GM23338 (cell line): ENCODE data around the gene PTPRR.

Experiments
- CTCF ChIP-seq, 2 experiments: fragments of 200-600 bp in 1 of 2; sonication (generic) in 1 of 2; conservative IDR thresholded peaks; 2 replicates each; pipeline versions ENCODE4 v1.5.1 to v1.6.1; 2016 to 2017; ENCODE audit warnings: antibody characterized with exemption in 2 of 2, low read depth in 2 of 2, mild to moderate bottlenecking in 2 of 2, moderate library complexity in 1 of 2
- EZH2 ChIP-seq: fragments of 200-600 bp; sonication (generic); IDR thresholded peaks from one replicate; pipeline ENCODE4 v1.8.0; 2017; ENCODE audit warnings: antibody characterized with exemption, mild to moderate bottlenecking, low read depth; ENCODE audit not compliant: unreplicated experiment
- EZH2phosphoT487 ChIP-seq: fragments of 200-600 bp; sonication (generic); IDR thresholded peaks from one replicate; pipeline ENCODE4 v1.8.1; 2018; ENCODE audit warnings: antibody characterized with exemption; ENCODE audit not compliant: unreplicated experiment
- JUNB ChIP-seq: IDR thresholded peaks from one replicate; pipeline ENCODE4 v1.6.1; 2016; ENCODE audit warnings: antibody characterized with exemption; ENCODE audit not compliant: unreplicated experiment
- POLR2AphosphoS5 ChIP-seq: IDR thresholded peaks from 2 replicates; pipeline ENCODE4 v1.6.1; 2016; ENCODE audit warnings: antibody characterized with exemption, low read depth
- REST ChIP-seq: IDR thresholded peaks from one replicate; pipeline ENCODE4 v1.6.1; 2018; ENCODE audit warnings: antibody characterized with exemption; ENCODE audit not compliant: unreplicated experiment

DNA sequence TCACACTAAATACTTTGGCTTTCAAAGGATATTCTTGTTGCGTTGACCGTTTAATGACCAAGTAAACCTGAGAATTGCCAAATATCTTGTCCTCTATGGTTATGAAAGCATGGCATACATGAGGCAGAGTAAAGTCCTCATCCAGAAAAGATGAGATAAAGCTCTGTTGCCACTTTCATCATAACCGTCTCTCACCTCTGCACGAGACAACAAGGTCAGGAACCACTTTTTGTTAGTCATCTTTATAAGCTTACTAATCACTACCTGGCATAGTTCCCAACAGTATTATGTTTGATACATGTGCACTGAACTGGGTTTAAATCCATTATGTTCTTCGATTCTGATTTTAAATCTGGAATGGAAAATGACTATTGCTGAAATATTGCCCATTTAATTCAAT, 314.6 kb downstream of the PTPRR start:
- TF ChIP-seq CTCF (conservative IDR thresholded peaks at IDR 0.05; ENCODE audit: low read depth in 2 of 2) (no peak), POLR2AphosphoS5 (no peak), EZH2phosphoT487 (no peak), REST (no peak), JUNB (no peak), EZH2 (no peak)
